Skeletal muscle tissue (tissue), 1 donor: ENCODE results near the gene MAP3K10. TPM values are rescaled to one million over a fixed set of nuclear protein-coding genes. Genes with fewer than 3 reads are reported as not detected.

Experiments
- total RNA-seq: library from RNA; depleted of rRNA; stranded (reverse); fragments of >200 nt; gene quantifications from one replicate; pipeline ENCODE4 v1.2.3, GENCODE V29; 2014

The MAP3K10 gene
- total RNA-seq, 1 donor from 2014 or later, result 3.1 TPM

Other genes with a start within 250 kb of the MAP3K10 start
- 37.6 TPM for gene PSMC4, start 220.3 kb upstream of the MAP3K10 start, total RNA-seq
- gene ZNF546, start 194.4 kb upstream of the MAP3K10 start, total RNA-seq, result 7.3 TPM
- gene ZNF780B, start 135.2 kb upstream of the MAP3K10 start, total RNA-seq, result 14.6 TPM
- gene ZNF780A, start 100.5 kb upstream of the MAP3K10 start, total RNA-seq, result 14.6 TPM
- gene TTC9B, start 27.0 kb downstream of the MAP3K10 start, total RNA-seq, result not detected
- not detected for gene CCNP, start 35.3 kb downstream of the MAP3K10 start, total RNA-seq
- 91.3 TPM for gene AKT2, start 93.9 kb downstream of the MAP3K10 start, total RNA-seq
- 35.0 TPM for gene C19orf47, start 157.0 kb downstream of the MAP3K10 start, total RNA-seq
- 120 TPM for gene PLD3, start 157.3 kb downstream of the MAP3K10 start, total RNA-seq
- gene HIPK4, start 198.8 kb downstream of the MAP3K10 start, total RNA-seq, result not detected
- 8.4 TPM for gene PRX, start 222.0 kb downstream of the MAP3K10 start, total RNA-seq
- 19.8 TPM for gene SERTAD1, start 234.6 kb downstream of the MAP3K10 start, total RNA-seq